GM20431 (cell line): ENCODE data around the gene FRAS1.
"Not testable (repeated sequence)": the region's sequence is repeated elsewhere in the genome, so short reads cannot be mapped to it uniquely, and the experiment has no call there.

Source experiments
- in situ Hi-C: fragments of 300-500 bp; cut with MseI, MboI; formaldehyde crosslinking; loops from one replicate; pipeline ENCODE4 v1.15.0; 2020; ENCODE audit warnings: low sequenced_read_pairs; ENCODE audit not compliant: unreplicated experiment

The FRAS1 gene

GRCh38 chr4:78155616-78156105, 98.5 kb downstream of the FRAS1 start:
- in situ Hi-C loops: no loop called here

GRCh38 chr4:78156520-78156919, 99.4 kb downstream of the FRAS1 start:
- in situ Hi-C loops: no loop called here

- in situ Hi-C loops: no loop called here
Measured at GRCh38 chr4:78162342-78162741, 105.2 kb downstream of the FRAS1 start.

GRCh38 chr4:78162821-78163220, 105.7 kb downstream of the FRAS1 start:
- in situ Hi-C loops: no loop called here

- in situ Hi-C loops: no loop called here
Measured at GRCh38 chr4:78165758-78166157, 108.6 kb downstream of the FRAS1 start.

GRCh38 chr4:78166622-78167021, 109.5 kb downstream of the FRAS1 start:
- in situ Hi-C loops: no loop called here

- in situ Hi-C loops: no loop called here
Measured at GRCh38 chr4:78167510-78167909, 110.4 kb downstream of the FRAS1 start.

GRCh38 chr4:78168029-78168428, 110.9 kb downstream of the FRAS1 start:
- in situ Hi-C loops: no loop called here

- in situ Hi-C loops: no loop called here
Measured at GRCh38 chr4:78169728-78170127, 112.6 kb downstream of the FRAS1 start.

- in situ Hi-C loops: no loop called here
Measured at GRCh38 chr4:78171482-78171881, 114.4 kb downstream of the FRAS1 start.

- in situ Hi-C loops: no loop called here
Measured at GRCh38 chr4:78174891-78175290, 117.8 kb downstream of the FRAS1 start.

- in situ Hi-C loops: no loop called here
Measured at GRCh38 chr4:78179196-78179595, 122.1 kb downstream of the FRAS1 start.

GRCh38 chr4:78181681-78182234, 124.6 kb downstream of the FRAS1 start:
- in situ Hi-C loops: not testable (repeated sequence)

- in situ Hi-C loops: no loop called here
Measured at GRCh38 chr4:78184584-78184983, 127.5 kb downstream of the FRAS1 start.

GRCh38 chr4:78185117-78185516, 128.0 kb downstream of the FRAS1 start:
- in situ Hi-C loops: no loop called here

- in situ Hi-C loops: no loop called here
Measured at GRCh38 chr4:78186597-78187543, 129.7 kb downstream of the FRAS1 start.

GRCh38 chr4:78190068-78190467, 132.9 kb downstream of the FRAS1 start:
- in situ Hi-C loops: no loop called here

- in situ Hi-C loops: no loop called here
Measured at GRCh38 chr4:78190595-78190994, 133.5 kb downstream of the FRAS1 start.

GRCh38 chr4:78197947-78198346, 140.8 kb downstream of the FRAS1 start:
- in situ Hi-C loops: no loop called here

- in situ Hi-C loops: no loop called here
Measured at GRCh38 chr4:78199984-78200383, 142.9 kb downstream of the FRAS1 start.

GRCh38 chr4:78200949-78201348, 143.8 kb downstream of the FRAS1 start:
- in situ Hi-C loops: no loop called here
